ENCODE results near the gene MPZL3. TPM values are rescaled to one million over a fixed set of nuclear protein-coding genes. Genes with fewer than 3 reads are reported as not detected.
A peak's percentile ranks its signal among the peaks of the same experiment; 100 is the strongest.

MPZL3 gene
- polyA plus RNA-seq = 16.7 TPM
- long read RNA-seq, donor 1, partial matches to known transcripts = 0 of 4 reads
- long read RNA-seq, donor 1, other reads (novel, unspliced or antisense) = 0 of 4 reads
- long read RNA-seq, donor 2, partial matches to known transcripts = 0 of 3 reads
- long read RNA-seq, donor 2, other reads (novel, unspliced or antisense) = 0 of 3 reads
- long read RNA-seq, donor 3 = 0 reads
- long read RNA-seq, donor 4, partial matches to known transcripts = 0 of 1 reads
- long read RNA-seq, donor 4, other reads (novel, unspliced or antisense) = 0 of 1 reads
- long read RNA-seq, donor 5, partial matches to known transcripts = 0 of 1 reads
- long read RNA-seq, donor 5, other reads (novel, unspliced or antisense) = 0 of 1 reads
- long read RNA-seq, donor 6, partial matches to known transcripts = 0 of 2 reads
- long read RNA-seq, donor 6, other reads (novel, unspliced or antisense) = 0 of 2 reads
- long read RNA-seq, donor 7, partial matches to known transcripts = 0 of 2 reads
- long read RNA-seq, donor 7, other reads (novel, unspliced or antisense) = 0 of 2 reads
- long read RNA-seq, donor 8, transcript MPZL3-201 (6 exons, 3,968 nt) = major isoform, 5 of 5 reads
- long read RNA-seq, donor 8, partial matches to known transcripts = 0 of 5 reads
- long read RNA-seq, donor 8, other reads (novel, unspliced or antisense) = 0 of 5 reads
- long read RNA-seq, donor 9, partial matches to known transcripts = 0 of 2 reads
- long read RNA-seq, donor 9, other reads (novel, unspliced or antisense) = 0 of 2 reads
- long read RNA-seq, donor 10, transcript MPZL3-201 (6 exons, 3,968 nt) = major isoform, 5 of 5 reads
- long read RNA-seq, donor 10, partial matches to known transcripts = 0 of 5 reads
- long read RNA-seq, donor 10, other reads (novel, unspliced or antisense) = 0 of 5 reads
- long read RNA-seq, donor 11, partial matches to known transcripts = 0 of 1 reads
- long read RNA-seq, donor 11, other reads (novel, unspliced or antisense) = 0 of 1 reads

- peaks cover 3% of the 10 kb centered on the region for H3K36me3 ChIP-seq (ENCODE audit: control insufficient read depth, insufficient read depth, low read length)
- DNase-seq = peak; percentile 96 to 98
- no peaks in the 10 kb centered on the region for H3K9me3 ChIP-seq (ENCODE audit: control insufficient read depth, low read depth, low read length)
- peaks cover 2% of the 10 kb centered on the region for H3K4me1 ChIP-seq (ENCODE audit: control insufficient read depth, insufficient read depth, low read length)
- no peaks in the 10 kb centered on the region for H3K27me3 ChIP-seq (ENCODE audit: control insufficient read depth, insufficient read depth, low read length)
- peak within 1 kb of the TSS; percentile 92 for H3K27ac ChIP-seq (ENCODE audit: low read length)
- WGBS (ENCODE audit: insufficient coverage, low lambda C conversion rate) = no CpG with 5 or more reads among the region's 33 CpGs
- peak within 1 kb of the TSS; percentile 74 for H3K4me3 ChIP-seq (ENCODE audit: low read length)
These were observed at the start of gene MPZL3 for GRCh38 chr11:118251858-118252652. TSS of gene MPZL3 (minus strand) at chr11:118252365. CDS start at chr11:118252294, 71 bp downstream.

- no peak for DNase-seq
- no peak overlapping the region for H3K27ac ChIP-seq (ENCODE audit: low read length)
- WGBS (ENCODE audit: insufficient coverage, low lambda C conversion rate) = no CpG with 5 or more reads among the region's 8 CpGs
- peaks cover 3% of the 10 kb centered on the region for H3K27me3 ChIP-seq (ENCODE audit: control insufficient read depth, insufficient read depth, low read length)
- no peak overlapping the region for H3K4me3 ChIP-seq (ENCODE audit: low read length)
- H3K36me3 ChIP-seq (ENCODE audit: control insufficient read depth, insufficient read depth, low read length) = no peaks in the 10 kb centered on the region
- H3K4me1 ChIP-seq (ENCODE audit: control insufficient read depth, insufficient read depth, low read length) = no peaks in the 10 kb centered on the region
- H3K9me3 ChIP-seq (ENCODE audit: control insufficient read depth, low read depth, low read length) = no peaks in the 10 kb centered on the region
These were observed 49.5 kb upstream of the MPZL3 start for GRCh38 chr11:118301600-118302195.

GRCh38 chr11:118295815-118296454 is 43.8 kb upstream of the MPZL3 start:
- 20% methylated on average over 1 of the region's 3 CpGs for WGBS (ENCODE audit: insufficient coverage, low lambda C conversion rate)

GRCh38 chr11:118295199-118295598 is 43.0 kb upstream of the MPZL3 start:
- Histone ChIP-seq H3K27me3 (ENCODE audit: control insufficient read depth, insufficient read depth, low read length) (no peaks in the 10 kb centered on the region), H3K27ac (ENCODE audit: low read length) (no peak overlapping the region), H3K36me3 (ENCODE audit: control insufficient read depth, insufficient read depth, low read length) (no peaks in the 10 kb centered on the region), H3K4me3 (ENCODE audit: low read length) (no peak overlapping the region), H3K4me1 (ENCODE audit: control insufficient read depth, insufficient read depth, low read length) (peaks cover 3% of the 10 kb centered on the region), H3K9me3 (ENCODE audit: control insufficient read depth, low read depth, low read length) (no peaks in the 10 kb centered on the region)
- no peak for DNase-seq
- WGBS (ENCODE audit: insufficient coverage, low lambda C conversion rate) = no CpG with 5 or more reads among the region's 5 CpGs

More at GRCh38 chr11:118295815-118296454, 43.8 kb upstream of the MPZL3 start:
- no peaks in the 10 kb centered on the region for H3K9me3 ChIP-seq (ENCODE audit: control insufficient read depth, low read depth, low read length)
- peak; percentile 30 to 31 for DNase-seq
- H3K27ac ChIP-seq (ENCODE audit: low read length) = no peak overlapping the region
- no peaks in the 10 kb centered on the region for H3K36me3 ChIP-seq (ENCODE audit: control insufficient read depth, insufficient read depth, low read length)
- peaks cover 3% of the 10 kb centered on the region for H3K4me1 ChIP-seq (ENCODE audit: control insufficient read depth, insufficient read depth, low read length)
- H3K27me3 ChIP-seq (ENCODE audit: control insufficient read depth, insufficient read depth, low read length) = no peaks in the 10 kb centered on the region
- no peak overlapping the region for H3K4me3 ChIP-seq (ENCODE audit: low read length)

- Histone ChIP-seq H3K4me1 (ENCODE audit: control insufficient read depth, insufficient read depth, low read length) (peaks cover 3% of the 10 kb centered on the region), H3K9me3 (ENCODE audit: control insufficient read depth, low read depth, low read length) (no peaks in the 10 kb centered on the region), H3K27ac (ENCODE audit: low read length) (no peak overlapping the region), H3K27me3 (ENCODE audit: control insufficient read depth, insufficient read depth, low read length) (no peaks in the 10 kb centered on the region), H3K36me3 (ENCODE audit: control insufficient read depth, insufficient read depth, low read length) (no peaks in the 10 kb centered on the region), H3K4me3 (ENCODE audit: low read length) (no peak overlapping the region)
- DNase-seq = no peak
- whole genome bisulfite sequencing (ENCODE audit: insufficient coverage, low lambda C conversion rate) = 100% methylated on average over 2 of the region's 2 CpGs
These were observed 41.9 kb upstream of the MPZL3 start for GRCh38 chr11:118294053-118294452.

GRCh38 chr11:118291477-118292135 is 39.4 kb upstream of the MPZL3 start:
- H3K36me3 ChIP-seq (ENCODE audit: control insufficient read depth, insufficient read depth, low read length) = no peaks in the 10 kb centered on the region
- WGBS (ENCODE audit: insufficient coverage, low lambda C conversion rate) = 90% methylated on average over 2 of the region's 9 CpGs
- no peaks in the 10 kb centered on the region for H3K9me3 ChIP-seq (ENCODE audit: control insufficient read depth, low read depth, low read length)
- H3K4me3 ChIP-seq (ENCODE audit: low read length) = no peak overlapping the region
- H3K27ac ChIP-seq (ENCODE audit: low read length) = no peak overlapping the region
- DNase-seq = no peak
- no peaks in the 10 kb centered on the region for H3K27me3 ChIP-seq (ENCODE audit: control insufficient read depth, insufficient read depth, low read length)
- peaks cover 11% of the 10 kb centered on the region for H3K4me1 ChIP-seq (ENCODE audit: control insufficient read depth, insufficient read depth, low read length)

- no peaks in the 10 kb centered on the region for H3K9me3 ChIP-seq (ENCODE audit: control insufficient read depth, low read depth, low read length)
- no peak overlapping the region for H3K4me3 ChIP-seq (ENCODE audit: low read length)
- no peaks in the 10 kb centered on the region for H3K27me3 ChIP-seq (ENCODE audit: control insufficient read depth, insufficient read depth, low read length)
- no peaks in the 10 kb centered on the region for H3K36me3 ChIP-seq (ENCODE audit: control insufficient read depth, insufficient read depth, low read length)
- WGBS (ENCODE audit: insufficient coverage, low lambda C conversion rate) = 100% methylated on average over 1 of the region's 9 CpGs
- no peak overlapping the region for H3K27ac ChIP-seq (ENCODE audit: low read length)
- DNase-seq = peak; percentile 60 to 70
- H3K4me1 ChIP-seq (ENCODE audit: control insufficient read depth, insufficient read depth, low read length) = peaks cover 9% of the 10 kb centered on the region
These were observed 38.8 kb upstream of the MPZL3 start for GRCh38 chr11:118290923-118291322.

GRCh38 chr11:118289401-118289800 is 37.2 kb upstream of the MPZL3 start:
- Histone ChIP-seq H3K27me3 (ENCODE audit: control insufficient read depth, insufficient read depth, low read length) (no peaks in the 10 kb centered on the region), H3K4me3 (ENCODE audit: low read length) (no peak overlapping the region), H3K9me3 (ENCODE audit: control insufficient read depth, low read depth, low read length) (no peaks in the 10 kb centered on the region), H3K4me1 (ENCODE audit: control insufficient read depth, insufficient read depth, low read length) (peaks cover 8% of the 10 kb centered on the region), H3K36me3 (ENCODE audit: control insufficient read depth, insufficient read depth, low read length) (no peaks in the 10 kb centered on the region), H3K27ac (ENCODE audit: low read length) (no peak overlapping the region)
- no peak for DNase-seq

GRCh38 chr11:118287006-118287405 is 34.8 kb upstream of the MPZL3 start:
- no peaks in the 10 kb centered on the region for H3K27me3 ChIP-seq (ENCODE audit: control insufficient read depth, insufficient read depth, low read length)
- no peaks in the 10 kb centered on the region for H3K36me3 ChIP-seq (ENCODE audit: control insufficient read depth, insufficient read depth, low read length)
- DNase-seq = peak; percentile 16 to 59
- peak overlapping the region; percentile 49 for H3K27ac ChIP-seq (ENCODE audit: low read length)
- no peaks in the 10 kb centered on the region for H3K9me3 ChIP-seq (ENCODE audit: control insufficient read depth, low read depth, low read length)
- WGBS (ENCODE audit: insufficient coverage, low lambda C conversion rate) = no CpG with 5 or more reads among the region's 1 CpG
- peaks cover 26% of the 10 kb centered on the region for H3K4me1 ChIP-seq (ENCODE audit: control insufficient read depth, insufficient read depth, low read length)
- H3K4me3 ChIP-seq (ENCODE audit: low read length) = no peak overlapping the region

Data from large intestine (tissue), 12 donors.